PC-9 (cell line): ENCODE results near the gene DDOST.

Experiments
- EZH2 ChIP-seq: fragments of 200-600 bp; sonication (generic); IDR thresholded peaks from 2 replicates; pipeline ENCODE4 v1.8.0; 2017; ENCODE audit warnings: antibody characterized with exemption, low read depth
- TF ChIP-seq, protein P1 (sequence below): fragments of 200-600 bp; sonication (generic); conservative IDR thresholded peaks from 2 replicates; pipeline ENCODE4 v1.6.1; 2017; ENCODE audit warnings: mixed run types, antibody characterized with exemption, mild to moderate bottlenecking, moderate library complexity

GRCh38 chr1:20615946-20616846 is 45.0 kb downstream of the DDOST start:
- TF ChIP-seq, protein P1, sequence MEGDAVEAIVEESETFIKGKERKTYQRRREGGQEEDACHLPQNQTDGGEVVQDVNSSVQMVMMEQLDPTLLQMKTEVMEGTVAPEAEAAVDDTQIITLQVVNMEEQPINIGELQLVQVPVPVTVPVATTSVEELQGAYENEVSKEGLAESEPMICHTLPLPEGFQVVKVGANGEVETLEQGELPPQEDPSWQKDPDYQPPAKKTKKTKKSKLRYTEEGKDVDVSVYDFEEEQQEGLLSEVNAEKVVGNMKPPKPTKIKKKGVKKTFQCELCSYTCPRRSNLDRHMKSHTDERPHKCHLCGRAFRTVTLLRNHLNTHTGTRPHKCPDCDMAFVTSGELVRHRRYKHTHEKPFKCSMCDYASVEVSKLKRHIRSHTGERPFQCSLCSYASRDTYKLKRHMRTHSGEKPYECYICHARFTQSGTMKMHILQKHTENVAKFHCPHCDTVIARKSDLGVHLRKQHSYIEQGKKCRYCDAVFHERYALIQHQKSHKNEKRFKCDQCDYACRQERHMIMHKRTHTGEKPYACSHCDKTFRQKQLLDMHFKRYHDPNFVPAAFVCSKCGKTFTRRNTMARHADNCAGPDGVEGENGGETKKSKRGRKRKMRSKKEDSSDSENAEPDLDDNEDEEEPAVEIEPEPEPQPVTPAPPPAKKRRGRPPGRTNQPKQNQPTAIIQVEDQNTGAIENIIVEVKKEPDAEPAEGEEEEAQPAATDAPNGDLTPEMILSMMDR: no peak
- no peak for TF ChIP-seq EZH2
